GM18907 (cell line): Measurements from ENCODE around the gene TM4SF20.
"Not testable (repeated sequence)": the region's sequence is repeated elsewhere in the genome, so short reads cannot be mapped to it uniquely, and the experiment has no call there.

Experiments used
- ATAC-seq: cut with Tn5 transposase; IDR thresholded peaks from one replicate; pipeline ENCODE4 v1.9.1; 2021; ENCODE audit warnings: mild to moderate bottlenecking, moderate library complexity; ENCODE audit not compliant: unreplicated experiment

TM4SF20 gene

DNA sequence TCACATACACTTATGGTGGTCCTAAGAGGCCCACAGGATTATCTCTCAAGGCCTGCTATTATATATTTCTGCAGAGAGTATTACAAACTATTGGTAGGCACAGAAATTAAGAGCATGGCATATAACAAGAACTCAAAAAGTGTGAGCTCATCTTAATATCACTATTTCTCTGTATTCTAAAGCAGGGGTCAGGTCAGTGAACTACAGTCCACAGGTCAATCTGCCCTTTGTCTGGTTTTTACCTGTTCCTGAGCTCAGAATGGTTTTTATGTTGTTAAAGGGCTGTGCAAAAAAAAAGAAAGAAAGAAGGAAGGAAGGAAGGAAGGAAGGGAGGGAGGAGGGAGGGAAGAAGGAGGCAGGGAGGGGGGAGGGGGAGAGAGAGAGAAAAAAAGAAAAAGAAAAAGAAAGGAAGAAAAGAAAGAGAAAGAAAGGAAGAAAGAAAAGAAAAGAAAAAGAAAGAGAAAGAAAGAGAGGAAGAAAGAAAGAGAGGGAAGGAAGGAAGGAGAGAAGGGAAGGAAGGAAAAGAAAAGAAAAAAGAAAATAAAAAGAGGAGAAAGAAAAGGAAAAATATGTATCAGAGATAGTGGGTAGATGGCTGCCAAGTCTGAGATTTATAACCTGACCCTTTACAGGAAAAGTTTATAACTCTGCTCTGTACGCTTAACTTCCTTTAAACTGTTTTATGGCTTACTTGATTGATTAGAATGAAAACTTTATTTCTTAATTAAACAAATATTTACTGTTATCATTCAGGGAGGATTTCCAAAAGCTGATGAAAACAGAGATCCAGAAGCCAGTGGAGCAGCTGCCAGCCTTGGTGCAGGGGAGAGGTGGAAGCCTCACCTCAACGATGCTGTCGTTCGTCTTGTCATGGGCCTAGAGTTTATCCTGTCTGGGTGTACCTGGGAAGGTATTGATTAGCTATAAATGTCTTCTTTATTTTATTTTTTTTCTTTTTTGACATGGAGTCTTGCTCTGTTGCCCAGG, 19.9 kb upstream of the TM4SF20 start:
- ATAC-seq, result no peak

DNA sequence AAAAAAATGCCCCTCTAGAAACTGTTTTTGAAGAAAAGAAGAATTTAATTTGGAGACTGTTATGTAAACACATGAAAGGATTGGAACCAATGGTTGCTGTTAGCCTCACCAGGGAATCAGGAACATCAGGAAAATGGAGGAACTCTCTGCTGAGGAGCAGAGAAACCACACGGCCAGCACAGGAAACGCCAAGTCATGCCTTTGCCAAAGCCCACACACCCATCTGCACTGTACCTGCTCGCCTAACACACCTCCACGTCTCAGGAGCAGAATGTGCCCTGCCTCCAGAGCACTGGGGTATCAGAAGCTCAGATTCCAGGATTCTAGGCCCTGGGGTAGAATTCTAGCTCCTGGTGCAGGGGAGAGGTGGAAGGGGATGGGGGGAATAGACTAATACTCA, 18.5 kb upstream of the TM4SF20 start:
- ATAC-seq, result no peak

DNA sequence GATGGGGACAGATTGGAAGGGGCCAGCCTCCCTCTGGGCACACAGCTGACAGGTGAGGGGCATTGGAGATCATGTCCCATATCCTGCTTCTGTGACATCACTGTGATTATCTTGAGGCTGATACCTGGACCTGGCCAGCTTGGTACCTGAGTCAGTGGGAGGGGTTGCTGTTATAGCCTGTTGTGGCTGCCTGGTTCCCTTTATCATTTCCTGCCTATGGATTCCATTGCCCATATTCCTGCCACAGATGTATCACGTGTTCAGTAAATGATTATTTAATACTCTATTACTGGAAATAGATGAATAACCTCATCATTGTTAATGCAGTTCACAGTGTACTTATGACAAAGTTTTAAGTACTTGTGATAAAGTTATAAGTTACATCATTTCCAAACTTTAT, 16.4 kb upstream of the TM4SF20 start:
- ATAC-seq, result no peak

- no peak for ATAC-seq
Measured at GRCh38 chr2:227394401-227394800, 15.3 kb upstream of the TM4SF20 start.

DNA sequence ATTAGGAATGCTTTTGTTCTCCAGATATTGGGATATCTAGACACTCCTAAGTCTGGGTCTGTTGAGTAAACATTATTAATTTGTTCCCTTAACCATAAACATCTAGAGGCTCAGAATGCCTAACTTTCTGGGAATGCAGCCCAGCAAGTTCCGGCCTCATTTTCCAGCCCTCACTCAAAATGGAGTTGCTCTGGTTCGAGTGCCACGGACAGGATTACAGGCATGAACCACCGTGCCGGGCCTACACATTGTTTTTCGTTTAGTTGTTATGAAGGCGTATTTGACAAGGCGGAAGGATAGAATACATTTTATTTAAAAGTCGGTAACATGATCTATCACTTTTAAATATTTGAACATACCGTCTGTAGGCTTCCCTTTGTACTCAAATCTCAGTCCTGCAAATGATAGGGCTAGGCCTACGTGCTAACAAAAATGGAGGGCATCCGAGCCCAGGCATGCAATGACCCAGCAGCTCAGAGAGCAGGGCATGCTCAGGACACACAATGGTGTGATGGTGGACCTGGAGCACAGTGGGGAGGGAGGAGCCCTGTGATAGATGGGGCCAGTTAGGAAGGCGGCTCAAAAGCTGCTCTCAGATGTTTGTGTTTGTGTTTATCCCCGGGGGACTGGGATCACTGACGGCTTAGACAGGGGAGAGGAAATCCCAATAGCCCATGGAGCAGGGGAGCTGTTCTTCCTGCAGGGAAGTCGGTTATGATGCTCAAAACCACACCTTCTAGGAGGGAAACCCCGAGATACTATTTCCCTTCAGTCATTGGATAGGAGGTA, 11.6 kb upstream of the TM4SF20 start:
- ATAC-seq, result no peak

DNA sequence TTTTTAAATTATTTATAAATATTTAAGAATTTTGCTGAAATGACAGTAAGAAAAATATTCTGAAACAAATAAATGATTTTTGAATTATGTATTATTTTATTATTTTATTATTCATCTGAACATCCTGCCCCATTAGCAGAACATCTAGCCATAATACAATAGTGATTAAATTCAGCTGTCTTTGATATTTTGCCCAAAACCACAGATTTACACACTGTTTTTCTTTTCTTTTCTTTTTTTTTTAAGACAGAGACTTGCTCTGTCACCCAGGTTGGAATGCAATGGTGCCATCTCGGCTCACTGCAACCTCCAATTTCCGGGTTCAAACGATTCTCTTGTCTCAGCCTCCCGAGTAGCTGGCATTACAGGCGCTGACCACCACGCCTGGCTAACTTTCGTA, 10.6 kb upstream of the TM4SF20 start:
- no peak for ATAC-seq

DNA sequence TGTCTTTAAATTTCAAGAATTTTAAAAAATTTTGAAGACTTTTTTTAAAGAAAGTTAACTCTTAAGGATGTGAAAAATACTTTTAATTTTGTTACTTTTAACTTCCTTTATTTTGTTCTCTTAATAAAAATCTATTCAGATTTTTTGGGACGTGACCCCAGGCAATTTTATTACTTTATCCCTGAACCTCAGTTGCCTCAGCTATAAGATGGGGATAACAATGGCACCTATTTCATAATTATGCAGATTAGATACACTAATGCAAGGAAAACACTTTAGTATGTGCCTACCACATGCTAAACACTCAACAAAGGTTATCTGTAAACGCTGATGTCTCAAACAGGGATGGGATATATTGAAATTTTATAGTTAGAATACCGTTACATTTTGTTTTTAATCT, 10.1 kb upstream of the TM4SF20 start:
- no peak for ATAC-seq

- no peak for ATAC-seq
Measured at GRCh38 chr2:227388537-227389011, 9.5 kb upstream of the TM4SF20 start.

DNA sequence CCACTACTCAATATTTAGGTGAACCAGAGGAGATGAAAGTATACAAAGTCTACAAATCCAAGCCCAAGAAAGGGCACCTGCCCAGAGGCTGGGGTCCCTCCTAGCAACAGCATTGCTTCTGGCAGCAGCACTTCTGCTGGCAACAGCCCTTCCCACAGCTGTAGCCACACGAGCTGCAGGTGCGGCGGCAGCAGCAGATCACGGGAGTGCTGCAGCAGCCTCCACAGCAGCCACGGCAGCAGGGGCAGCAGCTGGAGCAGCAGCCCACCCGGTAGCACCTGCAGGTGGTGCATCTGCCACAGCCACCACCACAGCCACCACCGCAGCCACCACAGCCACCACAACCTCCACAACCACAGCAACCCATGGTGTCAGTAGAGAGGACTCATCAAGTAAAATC, 8.5 kb upstream of the TM4SF20 start, which contains the start of gene SCYGR1:
Gene SCYGR1 (minus strand): TSS at position 367 of the 400 bp plus-strand sequence. CDS start 0 bp downstream, at position 367.
- not testable (repeated sequence) for ATAC-seq

DNA sequence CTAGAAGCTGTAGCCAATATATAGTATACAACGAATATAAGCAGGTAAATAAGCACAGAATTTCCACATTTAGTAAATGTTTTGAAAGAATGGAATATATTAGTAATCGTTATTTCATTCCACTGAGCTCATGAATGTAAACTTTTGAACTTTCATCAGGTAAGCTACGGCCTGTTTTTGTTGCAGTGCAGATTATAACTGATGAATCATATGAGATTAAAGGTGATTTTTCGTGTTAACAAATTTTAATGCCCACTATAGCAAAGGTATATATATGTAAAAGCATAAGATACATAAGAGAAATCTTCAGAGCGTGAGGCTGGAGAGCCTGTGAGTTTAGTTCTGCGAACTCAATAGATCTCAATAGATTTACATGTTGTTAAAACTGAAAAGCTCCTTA, 7.5 kb upstream of the TM4SF20 start:
- no peak for ATAC-seq

DNA sequence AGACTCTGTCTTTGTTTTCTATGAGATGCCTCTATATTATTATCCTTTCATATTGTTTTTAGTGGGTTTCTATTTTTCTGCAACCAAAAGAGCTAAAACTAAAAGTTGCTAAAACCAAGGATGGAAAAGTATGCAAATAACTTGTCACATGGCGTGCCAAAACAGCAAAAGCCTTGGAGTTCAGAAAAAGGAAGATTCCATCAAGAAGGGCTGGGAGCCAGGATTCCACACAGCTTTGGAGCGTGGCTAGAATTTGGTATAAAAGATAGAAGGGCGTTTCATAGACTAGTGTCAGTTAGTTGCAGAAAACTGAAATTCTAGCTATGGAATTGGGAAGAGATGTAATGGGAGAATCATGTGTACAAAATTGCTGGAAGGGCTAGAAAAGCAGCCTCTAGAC, 4.6 kb upstream of the TM4SF20 start:
- no peak for ATAC-seq

- not testable (repeated sequence) for ATAC-seq
Measured at GRCh38 chr2:227382241-227382835, 3.2 kb upstream of the TM4SF20 start.

DNA sequence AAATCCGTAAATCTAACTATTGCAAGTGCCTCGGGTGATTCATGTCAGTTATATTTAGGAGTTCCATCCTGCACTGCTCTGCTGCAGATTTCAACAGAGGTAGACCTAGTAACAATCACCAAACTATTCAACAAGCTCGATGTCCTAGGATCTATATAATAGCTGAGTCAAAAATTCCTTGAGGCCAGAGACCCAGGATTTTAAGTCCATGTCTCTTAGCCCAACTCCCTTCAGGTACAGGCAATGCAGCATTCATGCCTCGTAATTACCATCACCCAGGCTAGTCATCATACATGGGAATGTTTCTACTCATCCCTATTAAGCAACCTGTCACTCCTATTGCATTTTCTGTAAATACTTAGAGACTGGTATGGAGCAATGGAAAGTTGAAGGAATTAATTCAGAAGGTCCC, 729 bp downstream of the TM4SF20 start:
- no peak for ATAC-seq

DNA sequence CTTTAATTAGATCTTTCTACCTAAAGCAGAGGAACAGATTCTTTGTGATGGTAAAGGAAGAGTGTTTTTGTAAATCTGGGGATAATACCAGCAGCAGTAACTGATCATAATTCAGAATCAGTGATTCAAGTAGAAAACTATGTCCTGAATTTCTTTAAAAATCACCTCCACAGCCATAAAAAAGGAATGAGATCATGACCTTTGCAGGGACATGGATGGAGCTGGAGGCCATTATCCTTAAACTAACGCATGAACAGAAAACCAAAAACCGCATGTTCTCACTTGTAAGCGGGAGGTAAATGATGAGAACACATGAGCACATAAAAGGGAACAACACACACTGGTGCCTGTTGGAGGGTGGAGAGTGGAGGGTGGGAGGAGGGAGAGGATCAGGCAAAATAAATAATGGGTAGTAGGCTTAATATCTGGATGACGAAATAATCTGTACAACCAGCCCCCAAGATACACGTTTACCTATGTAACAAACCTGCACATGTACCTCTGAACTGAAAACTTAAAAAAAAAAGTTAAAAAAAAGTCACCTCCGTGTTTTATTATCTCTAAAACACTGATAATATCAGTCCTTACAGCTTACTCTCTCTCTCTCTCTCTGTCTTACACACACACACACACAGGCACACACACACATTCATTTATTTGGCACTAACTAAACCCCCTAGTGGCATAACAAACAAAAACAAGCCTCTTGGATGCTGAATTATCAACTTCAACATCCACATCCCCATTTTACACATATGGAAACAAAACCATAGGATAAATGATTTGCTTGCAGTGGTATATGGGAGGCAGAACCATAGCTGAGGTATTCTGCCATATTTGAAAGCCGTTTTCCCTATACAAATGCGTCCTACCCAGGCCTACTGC, 1.4 kb downstream of the TM4SF20 start:
- ATAC-seq, result no peak

- ATAC-seq, result no peak
Measured at GRCh38 chr2:227376656-227377396, 2.3 kb downstream of the TM4SF20 start.

GRCh38 chr2:227374158-227374557, 4.9 kb downstream of the TM4SF20 start:
- ATAC-seq, result no peak

GRCh38 chr2:227373389-227373788, 5.7 kb downstream of the TM4SF20 start:
- no peak for ATAC-seq

- ATAC-seq, result no peak
Measured at GRCh38 chr2:227370791-227371312, 8.3 kb downstream of the TM4SF20 start.

GRCh38 chr2:227370092-227370491, 9.0 kb downstream of the TM4SF20 start:
- ATAC-seq, result no peak
